HepG2 (cell line): Measurements from ENCODE around the gene PGC. TPM values are rescaled to one million over a fixed set of nuclear protein-coding genes. Genes with fewer than 3 reads are reported as not detected.

Source experiments
- ADNP ChIP-seq: sonication (generic); formaldehyde crosslinking; IDR thresholded peaks from 2 replicates; pipeline ENCODE4 v1.4.0; 2020; ENCODE audit warnings: missing genetic modification reagents
- ATF3 ChIP-seq: sonication (generic); formaldehyde crosslinking; IDR thresholded peaks from 2 replicates; pipeline ENCODE4 v1.4.0; 2020; ENCODE audit warnings: missing genetic modification reagents
- ATM ChIP-seq: fragments of 450-650 bp; IDR thresholded peaks from 2 replicates; pipeline ENCODE4 v1.7.1; 2017; ENCODE audit warnings: mild to moderate bottlenecking, borderline replicate concordance
- GTF3A ChIP-seq: sonication (generic); formaldehyde crosslinking; conservative IDR thresholded peaks from 2 replicates; pipeline ENCODE4 v1.4.0; 2020; ENCODE audit warnings: mild to moderate bottlenecking, missing genetic modification reagents
- HNRNPL ChIP-seq: fragments of 200-400 bp; formaldehyde crosslinking; IDR thresholded peaks from 2 replicates; pipeline ENCODE4 v1.6.1; 2017; ENCODE audit warnings: mild to moderate bottlenecking, low read depth, low read length
- NKX3-1 ChIP-seq: sonication (generic); formaldehyde crosslinking; IDR thresholded peaks from 2 replicates; pipeline ENCODE4 v1.5.0; 2020; ENCODE audit warnings: missing genetic modification reagents
- PCBP2 ChIP-seq: fragments of 200-400 bp; formaldehyde crosslinking; optimal IDR thresholded peaks from 2 replicates; pipeline ENCODE3; 2018; ENCODE audit warnings: low read length, low read depth; ENCODE audit not compliant: poor library complexity, severe bottlenecking
- RELA ChIP-seq: sonication (generic); formaldehyde crosslinking; IDR thresholded peaks from 2 replicates; pipeline ENCODE4 v1.4.0; 2020; ENCODE audit warnings: missing genetic modification reagents
- SP1 ChIP-seq, 2 experiments: fragments of 450-650 bp in 1 of 2; sonication (generic) in 1 of 2; formaldehyde crosslinking in 1 of 2; IDR thresholded peaks; 2 replicates each; pipeline versions ENCODE4 v1.4.0 to v1.6.1; 2016 to 2020; ENCODE audit warnings: missing genetic modification reagents in 1 of 2
- ZBTB3 ChIP-seq: sonication (generic); formaldehyde crosslinking; IDR thresholded peaks from 2 replicates; pipeline ENCODE4 v1.4.0; 2020; ENCODE audit warnings: low read depth, mild to moderate bottlenecking, moderate library complexity, missing genetic modification reagents, borderline replicate concordance
- ZFP36L1 ChIP-seq: sonication (generic); formaldehyde crosslinking; IDR thresholded peaks from 2 replicates; pipeline ENCODE4 v1.8.0; 2022; ENCODE audit warnings: mild to moderate bottlenecking, missing genetic modification reagents, moderate library complexity
- ZFYVE20 ChIP-seq: sonication (generic); formaldehyde crosslinking; IDR thresholded peaks from 2 replicates; pipeline ENCODE4 v1.8.0; 2023; ENCODE audit warnings: low read depth, mild to moderate bottlenecking, moderate library complexity, missing genetic modification reagents, borderline replicate concordance
- ZMYM2 ChIP-seq: sonication (generic); formaldehyde crosslinking; IDR thresholded peaks from 2 replicates; pipeline ENCODE4 v1.8.0; 2022; ENCODE audit warnings: mild to moderate bottlenecking, missing genetic modification reagents
- ZNF382 ChIP-seq: sonication (generic); formaldehyde crosslinking; IDR thresholded peaks from 2 replicates; pipeline ENCODE4 v1.5.0; 2020; ENCODE audit warnings: missing genetic modification reagents, mild to moderate bottlenecking, borderline replicate concordance
- ZNF441 ChIP-seq: sonication (generic); formaldehyde crosslinking; IDR thresholded peaks from 2 replicates; pipeline ENCODE4 v1.7.0; 2021; ENCODE audit warnings: missing genetic modification reagents, borderline replicate concordance
- ZNF563 ChIP-seq: sonication (generic); formaldehyde crosslinking; IDR thresholded peaks from 2 replicates; pipeline ENCODE4 v1.8.0; 2022; ENCODE audit warnings: mild to moderate bottlenecking, moderate library complexity, missing genetic modification reagents
- ZNF615 ChIP-seq: sonication (generic); formaldehyde crosslinking; IDR thresholded peaks from 2 replicates; pipeline ENCODE4 v1.5.0; 2020; ENCODE audit warnings: mild to moderate bottlenecking, missing genetic modification reagents, borderline replicate concordance
- ZSCAN30 ChIP-seq: sonication (generic); formaldehyde crosslinking; IDR thresholded peaks from 2 replicates; pipeline ENCODE4 v1.5.0; 2020; ENCODE audit warnings: mild to moderate bottlenecking, missing genetic modification reagents
- polyA plus RNA-seq, 8 experiments: library from polyadenylated mRNA; depleted of rRNA in 3 of 8; stranded (reverse) in 7 of 8; unstranded in 1 of 8; fragments of >200 nt; fragmentation: Illumina TruSeq in 4 of 8; extraction: Trizol in 4 of 8; gene quantifications; 2 replicates each; pipeline versions ENCODE4 v1.2.1 to v1.2.3, GENCODE V29; 2011 to 2016; ENCODE audit warnings: low read depth in 4 of 8, missing spikeins in 1 of 8, mixed read lengths in 1 of 8; ENCODE audit not compliant: insufficient read depth in 1 of 8
- total RNA-seq, 5 experiments: library from RNA; depleted of rRNA; stranded (reverse); fragments of >200 nt; fragmentation: Illumina TruSeq; extraction: Trizol; gene quantifications; 2 replicates each; pipeline ENCODE4 v1.2.3, GENCODE V29; 2016; ENCODE audit warnings: low read depth in 1 of 5
- TF ChIP-seq, protein P1 (sequence below): sonication (generic); formaldehyde crosslinking; IDR thresholded peaks from 2 replicates; pipeline ENCODE4 v1.4.0; 2020; ENCODE audit warnings: missing genetic modification reagents
- TF ChIP-seq, protein P2 (sequence below): IDR thresholded peaks from 2 replicates; pipeline ENCODE4 v1.6.1; 2016; ENCODE audit warnings: control low read depth
- TF ChIP-seq, protein P3 (sequence below): sonication (generic); formaldehyde crosslinking; IDR thresholded peaks from 2 replicates; pipeline ENCODE4 v1.8.1; 2022; ENCODE audit warnings: low read depth, mild to moderate bottlenecking, missing genetic modification reagents

PGC gene
- total and polyA plus RNA-seq, 2 of the 13 experiments (the other 11 are each of a cell fraction or from before 2014, with no cell fraction given): 426 to 502 TPM

DNA sequence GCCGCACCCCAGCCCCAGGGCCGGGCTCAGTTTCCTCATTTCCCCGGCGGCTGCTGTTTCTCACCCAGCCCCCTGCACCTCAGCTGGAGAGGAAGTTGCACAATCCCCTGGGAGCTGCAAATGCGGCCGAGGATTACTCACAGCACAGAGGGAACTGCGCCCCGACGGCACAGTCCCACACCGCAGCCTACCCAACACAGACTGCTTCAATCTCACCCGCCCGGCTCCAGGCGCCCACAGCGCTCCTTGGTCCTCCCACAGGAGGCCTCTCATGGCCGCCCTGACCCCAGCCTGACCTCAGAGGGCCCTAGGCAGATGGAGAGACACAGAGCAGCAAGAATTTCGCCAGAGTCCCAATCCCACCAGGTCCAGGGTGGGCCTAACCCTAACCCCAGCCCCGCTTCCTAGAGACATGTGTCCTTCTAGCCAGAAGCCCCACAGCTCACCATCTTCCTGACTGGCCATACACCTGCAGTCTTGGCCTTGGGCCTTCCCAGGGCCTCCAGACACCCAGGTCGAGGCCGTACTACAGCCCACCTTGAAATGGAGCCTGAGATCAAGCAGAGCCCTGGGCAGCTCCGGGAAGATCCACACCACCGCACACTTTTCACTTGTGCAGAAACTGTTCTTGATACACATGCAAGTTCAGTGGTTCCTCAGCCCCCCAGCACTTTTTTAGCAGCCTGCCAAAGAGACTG lies 23.5 kb downstream of the PGC start (continued):
- peak; percentile 78; the same call in 1 of the 2 replicates for TF ChIP-seq ZMYM2 (CRISPR knock-in tag)
- no peak for TF ChIP-seq ZNF382 (CRISPR knock-in tag)
- TF ChIP-seq GTF3A (CRISPR knock-in tag): no peak
- TF ChIP-seq HNRNPL: 0 out of 2 replicates have a peak, but pooled peaks have one; percentile 69
- TF ChIP-seq ZFP36L1 (CRISPR knock-in tag): no peak
- no peak for TF ChIP-seq PCBP2
- TF ChIP-seq, protein P1, sequence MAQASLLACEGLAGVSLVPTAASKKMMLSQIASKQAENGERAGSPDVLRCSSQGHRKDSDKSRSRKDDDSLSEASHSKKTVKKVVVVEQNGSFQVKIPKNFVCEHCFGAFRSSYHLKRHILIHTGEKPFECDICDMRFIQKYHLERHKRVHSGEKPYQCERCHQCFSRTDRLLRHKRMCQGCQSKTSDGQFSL (CRISPR knock-in tag): no peak
- TF ChIP-seq, protein P2, sequence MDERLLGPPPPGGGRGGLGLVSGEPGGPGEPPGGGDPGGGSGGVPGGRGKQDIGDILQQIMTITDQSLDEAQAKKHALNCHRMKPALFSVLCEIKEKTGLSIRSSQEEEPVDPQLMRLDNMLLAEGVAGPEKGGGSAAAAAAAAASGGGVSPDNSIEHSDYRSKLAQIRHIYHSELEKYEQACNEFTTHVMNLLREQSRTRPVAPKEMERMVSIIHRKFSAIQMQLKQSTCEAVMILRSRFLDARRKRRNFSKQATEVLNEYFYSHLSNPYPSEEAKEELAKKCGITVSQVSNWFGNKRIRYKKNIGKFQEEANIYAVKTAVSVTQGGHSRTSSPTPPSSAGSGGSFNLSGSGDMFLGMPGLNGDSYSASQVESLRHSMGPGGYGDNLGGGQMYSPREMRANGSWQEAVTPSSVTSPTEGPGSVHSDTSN (CRISPR knock-in tag): no peak
- TF ChIP-seq NKX3-1 (CRISPR knock-in tag): no peak
- TF ChIP-seq SP1 (IDR thresholded peaks at IDR 0.05): no peak
- no peak; the same call in 1 of the 2 replicates for TF ChIP-seq SP1 (CRISPR knock-in tag; IDR thresholded peaks at IDR 0.05)
- TF ChIP-seq ATM: no peak
- TF ChIP-seq ZNF441 (CRISPR knock-in tag): no peak
- no peak for TF ChIP-seq ZNF615
- no peak for TF ChIP-seq ZFYVE20
- no peak for TF ChIP-seq ZBTB3 (CRISPR knock-in tag)
- TF ChIP-seq, protein P3, sequence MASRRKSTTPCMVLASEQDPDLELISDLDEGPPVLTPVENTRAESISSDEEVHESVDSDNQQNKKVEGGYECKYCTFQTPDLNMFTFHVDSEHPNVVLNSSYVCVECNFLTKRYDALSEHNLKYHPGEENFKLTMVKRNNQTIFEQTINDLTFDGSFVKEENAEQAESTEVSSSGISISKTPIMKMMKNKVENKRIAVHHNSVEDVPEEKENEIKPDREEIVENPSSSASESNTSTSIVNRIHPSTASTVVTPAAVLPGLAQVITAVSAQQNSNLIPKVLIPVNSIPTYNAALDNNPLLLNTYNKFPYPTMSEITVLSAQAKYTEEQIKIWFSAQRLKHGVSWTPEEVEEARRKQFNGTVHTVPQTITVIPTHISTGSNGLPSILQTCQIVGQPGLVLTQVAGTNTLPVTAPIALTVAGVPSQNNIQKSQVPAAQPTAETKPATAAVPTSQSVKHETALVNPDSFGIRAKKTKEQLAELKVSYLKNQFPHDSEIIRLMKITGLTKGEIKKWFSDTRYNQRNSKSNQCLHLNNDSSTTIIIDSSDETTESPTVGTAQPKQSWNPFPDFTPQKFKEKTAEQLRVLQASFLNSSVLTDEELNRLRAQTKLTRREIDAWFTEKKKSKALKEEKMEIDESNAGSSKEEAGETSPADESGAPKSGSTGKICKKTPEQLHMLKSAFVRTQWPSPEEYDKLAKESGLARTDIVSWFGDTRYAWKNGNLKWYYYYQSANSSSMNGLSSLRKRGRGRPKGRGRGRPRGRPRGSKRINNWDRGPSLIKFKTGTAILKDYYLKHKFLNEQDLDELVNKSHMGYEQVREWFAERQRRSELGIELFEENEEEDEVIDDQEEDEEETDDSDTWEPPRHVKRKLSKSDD: peak; percentile 48; the same call in 1 of the 2 replicates
- TF ChIP-seq ZSCAN30: no peak
- 0 out of 2 replicates have a peak, but pooled peaks have one; percentile 9 for TF ChIP-seq ZNF563 (CRISPR knock-in tag)
- TF ChIP-seq RELA: 0 out of 2 replicates have a peak, but pooled peaks have one; percentile 64
- TF ChIP-seq ATF3 (CRISPR knock-in tag): peak; percentile 56
- TF ChIP-seq ADNP (CRISPR knock-in tag): no peak
